Activated naive CD8-positive, alpha-beta T cell treated with anti-CD3 and anti-CD28 coated beads for 36 hours (primary cell): ENCODE measurements around the gene TTC33. TPM values are rescaled to one million over a fixed set of nuclear protein-coding genes. Genes with fewer than 3 reads are reported as not detected.

Source experiments
- DNase-seq: peaks from one replicate; pipeline ENCODE4 v3.0.0; 2021
- H3K27ac Mint-ChIP-seq: one replicate; pipeline ENCODE4 v1.8.0; 2022; ENCODE audit warnings: mild to moderate bottlenecking, moderate library complexity, mixed read lengths
- H3K27me3 Mint-ChIP-seq: one replicate; pipeline ENCODE4 v1.8.0; 2022; ENCODE audit warnings: mild to moderate bottlenecking, mixed read lengths
- H3K36me3 Mint-ChIP-seq: one replicate; pipeline ENCODE4 v1.8.0; 2021; ENCODE audit warnings: mild to moderate bottlenecking, mixed read lengths
- H3K4me1 Mint-ChIP-seq: one replicate; pipeline ENCODE4 v1.8.0; 2021; ENCODE audit warnings: mixed read lengths
- H3K4me3 Mint-ChIP-seq: one replicate; pipeline ENCODE4 v1.8.0; 2022; ENCODE audit warnings: mild to moderate bottlenecking, moderate library complexity, mixed read lengths
- H3K9me3 Mint-ChIP-seq: one replicate; pipeline ENCODE4 v1.8.0; 2022; ENCODE audit warnings: mixed read lengths
- total RNA-seq, 2 experiments: library from RNA; stranded (reverse); gene quantifications; one replicate each; pipeline ENCODE4 v1.2.3, GENCODE V29; 2021

The TTC33 gene
- total RNA-seq, 2 experiments from 2014 or later: 16.8 to 18.1 TPM

- DNase-seq: no peak
- Mint-ChIP-seq H3K27ac (no peak overlapping the region), H3K27me3 (no peaks in the 10 kb centered on the region), H3K36me3 (peaks cover 12% of the 10 kb centered on the region), H3K9me3 (peaks cover 17% of the 10 kb centered on the region), H3K4me1 (peaks cover 8% of the 10 kb centered on the region), H3K4me3 (no peak overlapping the region)
These were observed 291.2 kb downstream of the TTC33 start for GRCh38 chr5:40464511-40464910.

Other genes with a start within 250 kb of the TTC33 start
- 10 to 100 TPM; 64.5 to 65.2 TPM for gene PTGER4, start 76.0 kb downstream of the TTC33 start, total RNA-seq
- 10 to 100 TPM; 55.6 to 59.3 TPM for gene PRKAA1, start 42.4 kb upstream of the TTC33 start, total RNA-seq
- gene RPL37, start 79.3 kb upstream of the TTC33 start, total RNA-seq: 1,000 to 10,000 TPM; 1,702 to 1,706 TPM
- gene CARD6, start 85.4 kb upstream of the TTC33 start, total RNA-seq: 1 to 10 TPM; 1.9 to 2.3 TPM
- gene C7, start 153.5 kb upstream of the TTC33 start, total RNA-seq: not detected